HepG2 (cell line): ENCODE measurements around the gene PPARA. TPM values are rescaled to one million over a fixed set of nuclear protein-coding genes. Genes with fewer than 3 reads are reported as not detected.

Experiments used
- ATAC-seq: fragments of 200-7000 bp; cut with Tn5 transposase; 3 replicates; pipeline ENCODE4 v1.9.1; 2020; ENCODE audit warnings: mild to moderate bottlenecking, moderate library complexity
- BruUV-seq: library from RNA; stranded (reverse); fragments of 400-500 nt; replicated peaks from 2 replicates; lab custom pipeline; 2021; lab: Mats Ljungman, UMichigan
- CTCF ChIA-PET: fragments of 300-600 bp; formaldehyde crosslinking; extraction: SDS; loops from one replicate; lab custom pipeline; 2021; ENCODE audit warnings: low total read pairs, inconsistent platforms, low intra/inter-chr PET ratio; lab: Yijun Ruan, JAX
- POLR2A ChIA-PET: fragments of 350-600 bp; sonication (Branson Sonifier 250); formaldehyde crosslinking; loops from one replicate; lab custom pipeline; 2020; ENCODE audit warnings: antibody characterized with exemption, inconsistent platforms; lab: Yijun Ruan, JAX
- DNase-seq: peaks from one replicate; pipeline ENCODE4 v3.0.0-alpha.2; 2015; ENCODE audit warnings: low spot score
- FAIRE-seq: peaks from 3 replicates; lab custom pipeline; 2011; peaks lifted over from hg19 to GRCh38; lab: Jason Lieb, UNC
- H2AFZ ChIP-seq: one replicate; pipeline ENCODE4 v1.6.1; 2011; ENCODE audit warnings: low read length, inconsistent platforms
- H3K27ac ChIP-seq: fragments of 300-600 bp; 3 replicates; pipeline ENCODE4 v1.8.0; 2011; ENCODE audit warnings: mixed run types, mild to moderate bottlenecking, mixed read lengths, low read length, inconsistent platforms; ENCODE audit not compliant: insufficient read depth; ENCODE audit errors: extremely low read length
- H3K27me3 ChIP-seq, 2 experiments: fragments of 200-600 bp in 1 of 2; 2 replicates in 1 of 2; 3 replicates in 1 of 2; pipeline versions ENCODE4 v1.6.0 to v1.8.0; 2011; ENCODE audit warnings: low read length in 2 of 2, mild to moderate bottlenecking in 2 of 2, moderate library complexity in 2 of 2, inconsistent platforms in 1 of 2; ENCODE audit not compliant: insufficient read depth in 2 of 2, control insufficient read depth in 1 of 2
- H3K36me3 ChIP-seq, 2 experiments: fragments of 200-600 bp in 1 of 2; replicated peaks in 1 of 2; 2 replicates in 1 of 2; 3 replicates in 1 of 2; pipeline versions ENCODE4 v1.5.1 to v1.8.0; 2011; ENCODE audit warnings: low read length in 2 of 2, inconsistent platforms in 1 of 2; ENCODE audit not compliant: insufficient read depth in 2 of 2, control insufficient read depth in 1 of 2
- H3K4me1 ChIP-seq: 2 replicates; pipeline ENCODE4 v1.5.1; 2012; ENCODE audit warnings: low read length, inconsistent platforms; ENCODE audit not compliant: insufficient read depth
- H3K4me2 ChIP-seq: 2 replicates; pipeline ENCODE4 v1.6.0; 2011; ENCODE audit warnings: low read depth, low read length, inconsistent platforms
- H3K4me3 ChIP-seq, 3 experiments: fragments of 200-600 bp in 1 of 3; sonication (generic), shearing (Covaris generic) in 1 of 3; replicated peaks in 1 of 3; 2 replicates each; pipeline ENCODE4 v1.5.1; 2011 to 2016; ENCODE audit warnings: low read length in 3 of 3, inconsistent platforms in 2 of 3, low read depth in 2 of 3, mild to moderate bottlenecking in 2 of 3, control low read depth in 1 of 3, mixed read lengths in 1 of 3; ENCODE audit not compliant: insufficient read depth in 1 of 3
- H3K79me2 ChIP-seq: one replicate; pipeline ENCODE4 v1.6.1; 2011; ENCODE audit warnings: low read length, inconsistent platforms; ENCODE audit not compliant: insufficient read depth
- H3K9ac ChIP-seq: 2 replicates; pipeline ENCODE4 v1.6.0; 2011; ENCODE audit warnings: mild to moderate bottlenecking, low read depth, low read length, inconsistent platforms; ENCODE audit not compliant: insufficient read depth
- H3K9me3 ChIP-seq: 2 replicates; pipeline ENCODE4 v1.5.1; 2012; ENCODE audit warnings: mild to moderate bottlenecking, low read length
- H4K20me1 ChIP-seq: 2 replicates; pipeline ENCODE4 v1.6.0; 2011; ENCODE audit warnings: inconsistent platforms, mild to moderate bottlenecking, low read length, moderate library complexity; ENCODE audit not compliant: insufficient read depth
- NCOA2 ChIP-seq: sonication (generic); formaldehyde crosslinking; IDR thresholded peaks from 2 replicates; pipeline ENCODE4 v1.8.0; 2022; ENCODE audit warnings: inconsistent platforms
- NR2F6 ChIP-seq, 2 experiments: IDR thresholded peaks; 2 replicates each; pipeline ENCODE4 v1.6.1; 2016; ENCODE audit warnings: antibody characterized with exemption in 1 of 2, mild to moderate bottlenecking in 1 of 2
- PITX1 ChIP-seq: sonication (generic); formaldehyde crosslinking; IDR thresholded peaks from 2 replicates; pipeline ENCODE4 v1.5.1; 2020; ENCODE audit warnings: mild to moderate bottlenecking, missing genetic modification reagents
- PPARG ChIP-seq: conservative IDR thresholded peaks from 2 replicates; pipeline ENCODE4 v1.6.1; 2016; ENCODE audit warnings: missing biosample characterization, missing genetic modification reagents
- SKI ChIP-seq: fragments of 450-650 bp; IDR thresholded peaks from one replicate; pipeline ENCODE4 v1.6.1; 2018; ENCODE audit warnings: mild to moderate bottlenecking; ENCODE audit not compliant: partially characterized antibody
- THAP11 ChIP-seq: IDR thresholded peaks from 2 replicates; pipeline ENCODE4 v1.6.1; 2016; ENCODE audit warnings: missing biosample characterization, missing genetic modification reagents
- ZFP62 ChIP-seq: sonication (generic); formaldehyde crosslinking; IDR thresholded peaks from 2 replicates; pipeline ENCODE4 v1.4.0; 2020; ENCODE audit warnings: missing genetic modification reagents
- ZNF629 ChIP-seq: sonication (generic); formaldehyde crosslinking; conservative IDR thresholded peaks from 2 replicates; pipeline ENCODE4 v1.5.0; 2020; ENCODE audit warnings: missing genetic modification reagents
- ZNF768 ChIP-seq: sonication (generic); formaldehyde crosslinking; IDR thresholded peaks from 2 replicates; pipeline ENCODE4 v1.4.0; 2020; ENCODE audit warnings: missing genetic modification reagents
- ZNF780A ChIP-seq: sonication (generic); formaldehyde crosslinking; IDR thresholded peaks from 2 replicates; pipeline ENCODE4 v1.8.0; 2022; ENCODE audit warnings: mild to moderate bottlenecking, missing genetic modification reagents, moderate library complexity
- WGBS: methylation state at CpG from one replicate; pipeline ENCODE4 v1.1.6; 2017; ENCODE audit warnings: low lambda C conversion rate; 5-methylcytosine and 5-hydroxymethylcytosine counted together
- in situ Hi-C: cut with HindIII; loops from 2 replicates; pipeline ENCODE4 v1.10.0; 2017; ENCODE audit warnings: low pct_unique_long_range_greater_than_20kb; ENCODE audit not compliant: extremely low pct_ligation_motif_present
- intact Hi-C: fragments of 100-400 bp; cut with micrococcal nuclease; formaldehyde crosslinking; loops from one replicate; pipeline ENCODE4 v1.10.0; 2022; ENCODE audit not compliant: unreplicated experiment
- polyA plus RNA-seq, 8 experiments: library from polyadenylated mRNA; depleted of rRNA in 3 of 8; stranded (reverse) in 7 of 8; unstranded in 1 of 8; fragments of >200 nt; fragmentation: Illumina TruSeq in 4 of 8; extraction: Trizol in 4 of 8; gene quantifications; 2 replicates each; pipeline versions ENCODE4 v1.2.1 to v1.2.3, GENCODE V29; 2011 to 2016; ENCODE audit warnings: low read depth in 4 of 8, missing spikeins in 1 of 8, mixed read lengths in 1 of 8; ENCODE audit not compliant: insufficient read depth in 1 of 8
- total RNA-seq, 5 experiments: library from RNA; depleted of rRNA; stranded (reverse); fragments of >200 nt; fragmentation: Illumina TruSeq; extraction: Trizol; gene quantifications; 2 replicates each; pipeline ENCODE4 v1.2.3, GENCODE V29; 2016; ENCODE audit warnings: low read depth in 1 of 5
- TF ChIP-seq, protein P1 (sequence below): sonication (generic); formaldehyde crosslinking; IDR thresholded peaks from 2 replicates; pipeline ENCODE4 v1.4.0; 2020; ENCODE audit warnings: mild to moderate bottlenecking, missing genetic modification reagents, borderline replicate concordance
- TF ChIP-seq, protein P2 (sequence below): IDR thresholded peaks from 2 replicates; pipeline ENCODE4 v1.6.1; 2016; ENCODE audit warnings: mild to moderate bottlenecking
- TF ChIP-seq, protein P3 (sequence below): sonication (generic); formaldehyde crosslinking; IDR thresholded peaks from 2 replicates; pipeline ENCODE4 v1.5.0; 2020; ENCODE audit warnings: missing genetic modification reagents
- TF ChIP-seq, protein P4 (sequence below): sonication (generic); formaldehyde crosslinking; IDR thresholded peaks from 2 replicates; pipeline ENCODE4 v1.5.0; 2020; ENCODE audit warnings: mild to moderate bottlenecking, missing genetic modification reagents, moderate library complexity

Gene PPARA
- total and polyA plus RNA-seq, 2 of the 13 experiments (the other 11 are each of a cell fraction or from before 2014, with no cell fraction given), result 18.2 to 24.7 TPM

DNA sequence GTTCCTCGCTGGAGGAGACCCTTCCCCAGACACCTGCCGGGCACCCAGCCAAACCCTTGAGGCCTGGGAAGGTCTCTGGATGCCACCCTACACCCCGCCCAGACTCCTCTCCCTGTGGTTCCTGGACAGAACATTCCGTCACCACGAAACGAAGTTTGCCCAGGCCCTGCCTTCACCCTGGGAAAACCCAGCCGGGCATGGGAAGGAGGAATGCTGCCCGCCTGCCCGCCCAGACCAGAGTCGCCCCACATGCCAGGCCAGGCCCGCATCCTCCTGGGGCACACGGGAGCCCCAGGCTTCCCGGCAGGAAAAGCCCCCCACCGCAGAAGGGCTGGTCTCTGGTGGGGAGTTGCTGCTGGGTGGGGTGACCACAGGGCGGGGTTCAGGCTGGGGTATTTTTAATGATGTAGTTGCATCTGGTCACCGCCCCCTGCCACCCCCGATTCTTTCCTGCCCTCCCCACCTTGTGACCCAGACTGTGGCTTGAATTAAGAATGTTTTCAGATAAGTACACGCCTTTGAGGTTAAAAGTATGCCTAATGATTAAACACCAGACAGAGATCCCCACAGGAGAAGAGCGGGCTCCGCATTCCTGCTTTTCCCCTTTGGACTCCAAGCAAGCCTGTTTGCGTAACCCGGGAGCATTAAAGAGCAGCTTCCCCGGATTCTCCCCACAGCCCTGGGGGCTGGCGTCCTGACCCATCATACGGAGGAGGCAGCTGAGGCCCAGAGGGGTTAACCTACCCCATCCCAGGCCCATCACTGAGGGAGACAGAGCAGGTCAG lies 44.6 kb upstream of the PPARA start:
- peak overlapping the region; percentile 93 for H3K4me2 ChIP-seq
- DNase-seq, result peak; percentile 87
- H3K79me2 ChIP-seq, result no peaks in the 10 kb centered on the region
- no peaks in the 10 kb centered on the region for H3K9me3 ChIP-seq
- no peak overlapping the region for H2AFZ ChIP-seq
- peak; percentile 96 for FAIRE-seq
- H3K36me3 ChIP-seq, result no peaks in the 10 kb centered on the region
- ChIA-PET POLR2A (interaction anchor here (0.8 to 1.8 kb wide), 4 partner anchors 70 to 108 kb away, joined by 4 to 12 read pairs (median 4); no protein-coding TSS in a partner anchor), CTCF (no interaction called here)
- H3K27me3 ChIP-seq, result peaks cover 5 to 13% of the 10 kb centered on the region in 2 experiments; a peak in 4 of 5 replicates
- peak overlapping the region; percentile 39 to 73 (median 60); a peak in 5 of 6 replicates for H3K4me3 ChIP-seq
- no TSS peak for BruUV-seq
- peak overlapping the region; percentile 34 for H3K27ac ChIP-seq
- H4K20me1 ChIP-seq, result no peaks in the 10 kb centered on the region
- H3K4me1 ChIP-seq, result peaks cover 55% of the 10 kb centered on the region
- ATAC-seq, result peak; percentile 62
- peak overlapping the region; percentile 65 for H3K9ac ChIP-seq
- WGBS, result 14% methylated on average over 13 of the region's 25 CpGs
- in situ Hi-C loops, result loop anchor here (5.0 to 25.0 kb wide), 2 partner anchors 93 to 468 kb away; no protein-coding TSS in a partner anchor
- intact Hi-C loops, result no loop called here
- TF ChIP-seq ZNF780A (CRISPR knock-in tag), result no peak
- TF ChIP-seq NR2F6 (IDR thresholded peaks at IDR 0.05), result peak; percentile 79
- peak; percentile 68; the same call in 1 of the 2 replicates for TF ChIP-seq NR2F6 (CRISPR knock-in tag; IDR thresholded peaks at IDR 0.05)
- TF ChIP-seq PITX1, result peak; percentile 74; the same call in 1 of the 2 replicates
- TF ChIP-seq NCOA2 (CRISPR knock-in tag), result peak; percentile 52; the same call in 1 of the 2 replicates
- TF ChIP-seq PPARG (CRISPR knock-in tag), result peak; percentile 52; the same call in 1 of the 2 replicates
- TF ChIP-seq, protein P1, sequence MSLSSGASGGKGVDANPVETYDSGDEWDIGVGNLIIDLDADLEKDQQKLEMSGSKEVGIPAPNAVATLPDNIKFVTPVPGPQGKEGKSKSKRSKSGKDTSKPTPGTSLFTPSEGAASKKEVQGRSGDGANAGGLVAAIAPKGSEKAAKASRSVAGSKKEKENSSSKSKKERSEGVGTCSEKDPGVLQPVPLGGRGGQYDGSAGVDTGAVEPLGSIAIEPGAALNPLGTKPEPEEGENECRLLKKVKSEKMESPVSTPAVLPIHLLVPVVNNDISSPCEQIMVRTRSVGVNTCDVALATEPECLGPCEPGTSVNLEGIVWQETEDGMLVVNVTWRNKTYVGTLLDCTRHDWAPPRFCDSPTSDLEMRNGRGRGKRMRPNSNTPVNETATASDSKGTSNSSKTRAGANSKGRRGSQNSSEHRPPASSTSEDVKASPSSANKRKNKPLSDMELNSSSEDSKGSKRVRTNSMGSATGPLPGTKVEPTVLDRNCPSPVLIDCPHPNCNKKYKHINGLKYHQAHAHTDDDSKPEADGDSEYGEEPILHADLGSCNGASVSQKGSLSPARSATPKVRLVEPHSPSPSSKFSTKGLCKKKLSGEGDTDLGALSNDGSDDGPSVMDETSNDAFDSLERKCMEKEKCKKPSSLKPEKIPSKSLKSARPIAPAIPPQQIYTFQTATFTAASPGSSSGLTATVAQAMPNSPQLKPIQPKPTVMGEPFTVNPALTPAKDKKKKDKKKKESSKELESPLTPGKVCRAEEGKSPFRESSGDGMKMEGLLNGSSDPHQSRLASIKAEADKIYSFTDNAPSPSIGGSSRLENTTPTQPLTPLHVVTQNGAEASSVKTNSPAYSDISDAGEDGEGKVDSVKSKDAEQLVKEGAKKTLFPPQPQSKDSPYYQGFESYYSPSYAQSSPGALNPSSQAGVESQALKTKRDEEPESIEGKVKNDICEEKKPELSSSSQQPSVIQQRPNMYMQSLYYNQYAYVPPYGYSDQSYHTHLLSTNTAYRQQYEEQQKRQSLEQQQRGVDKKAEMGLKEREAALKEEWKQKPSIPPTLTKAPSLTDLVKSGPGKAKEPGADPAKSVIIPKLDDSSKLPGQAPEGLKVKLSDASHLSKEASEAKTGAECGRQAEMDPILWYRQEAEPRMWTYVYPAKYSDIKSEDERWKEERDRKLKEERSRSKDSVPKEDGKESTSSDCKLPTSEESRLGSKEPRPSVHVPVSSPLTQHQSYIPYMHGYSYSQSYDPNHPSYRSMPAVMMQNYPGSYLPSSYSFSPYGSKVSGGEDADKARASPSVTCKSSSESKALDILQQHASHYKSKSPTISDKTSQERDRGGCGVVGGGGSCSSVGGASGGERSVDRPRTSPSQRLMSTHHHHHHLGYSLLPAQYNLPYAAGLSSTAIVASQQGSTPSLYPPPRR, result no peak
- TF ChIP-seq ZNF629 (CRISPR knock-in tag), result peak; percentile 99
- 0 out of 2 replicates have a peak, but pooled peaks have one; percentile 17 for TF ChIP-seq THAP11 (CRISPR knock-in tag)
- TF ChIP-seq, protein P2, sequence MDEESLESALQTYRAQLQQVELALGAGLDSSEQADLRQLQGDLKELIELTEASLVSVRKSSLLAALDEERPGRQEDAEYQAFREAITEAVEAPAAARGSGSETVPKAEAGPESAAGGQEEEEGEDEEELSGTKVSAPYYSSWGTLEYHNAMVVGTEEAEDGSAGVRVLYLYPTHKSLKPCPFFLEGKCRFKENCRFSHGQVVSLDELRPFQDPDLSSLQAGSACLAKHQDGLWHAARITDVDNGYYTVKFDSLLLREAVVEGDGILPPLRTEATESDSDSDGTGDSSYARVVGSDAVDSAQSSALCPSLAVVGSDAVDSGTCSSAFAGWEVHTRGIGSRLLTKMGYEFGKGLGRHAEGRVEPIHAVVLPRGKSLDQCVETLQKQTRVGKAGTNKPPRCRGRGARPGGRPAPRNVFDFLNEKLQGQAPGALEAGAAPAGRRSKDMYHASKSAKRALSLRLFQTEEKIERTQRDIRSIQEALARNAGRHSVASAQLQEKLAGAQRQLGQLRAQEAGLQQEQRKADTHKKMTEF (CRISPR knock-in tag), result no peak
- TF ChIP-seq, protein P3, sequence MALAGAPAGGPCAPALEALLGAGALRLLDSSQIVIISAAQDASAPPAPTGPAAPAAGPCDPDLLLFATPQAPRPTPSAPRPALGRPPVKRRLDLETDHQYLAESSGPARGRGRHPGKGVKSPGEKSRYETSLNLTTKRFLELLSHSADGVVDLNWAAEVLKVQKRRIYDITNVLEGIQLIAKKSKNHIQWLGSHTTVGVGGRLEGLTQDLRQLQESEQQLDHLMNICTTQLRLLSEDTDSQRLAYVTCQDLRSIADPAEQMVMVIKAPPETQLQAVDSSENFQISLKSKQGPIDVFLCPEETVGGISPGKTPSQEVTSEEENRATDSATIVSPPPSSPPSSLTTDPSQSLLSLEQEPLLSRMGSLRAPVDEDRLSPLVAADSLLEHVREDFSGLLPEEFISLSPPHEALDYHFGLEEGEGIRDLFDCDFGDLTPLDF (CRISPR knock-in tag), result 0 out of 2 replicates have a peak, but pooled peaks have one; percentile 33
- TF ChIP-seq ZNF768 (CRISPR knock-in tag), result no peak
- TF ChIP-seq SKI, result peak; percentile 58
- TF ChIP-seq, protein P4, sequence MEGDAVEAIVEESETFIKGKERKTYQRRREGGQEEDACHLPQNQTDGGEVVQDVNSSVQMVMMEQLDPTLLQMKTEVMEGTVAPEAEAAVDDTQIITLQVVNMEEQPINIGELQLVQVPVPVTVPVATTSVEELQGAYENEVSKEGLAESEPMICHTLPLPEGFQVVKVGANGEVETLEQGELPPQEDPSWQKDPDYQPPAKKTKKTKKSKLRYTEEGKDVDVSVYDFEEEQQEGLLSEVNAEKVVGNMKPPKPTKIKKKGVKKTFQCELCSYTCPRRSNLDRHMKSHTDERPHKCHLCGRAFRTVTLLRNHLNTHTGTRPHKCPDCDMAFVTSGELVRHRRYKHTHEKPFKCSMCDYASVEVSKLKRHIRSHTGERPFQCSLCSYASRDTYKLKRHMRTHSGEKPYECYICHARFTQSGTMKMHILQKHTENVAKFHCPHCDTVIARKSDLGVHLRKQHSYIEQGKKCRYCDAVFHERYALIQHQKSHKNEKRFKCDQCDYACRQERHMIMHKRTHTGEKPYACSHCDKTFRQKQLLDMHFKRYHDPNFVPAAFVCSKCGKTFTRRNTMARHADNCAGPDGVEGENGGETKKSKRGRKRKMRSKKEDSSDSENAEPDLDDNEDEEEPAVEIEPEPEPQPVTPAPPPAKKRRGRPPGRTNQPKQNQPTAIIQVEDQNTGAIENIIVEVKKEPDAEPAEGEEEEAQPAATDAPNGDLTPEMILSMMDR (CRISPR knock-in tag), result no peak
- TF ChIP-seq ZFP62 (CRISPR knock-in tag), result no peak
